AG08396 (cell line): ENCODE measurements around the gene MSH2.
A peak's percentile ranks its signal among the peaks of the same experiment; 100 is the strongest.
"Not testable (repeated sequence)": the region's sequence is repeated elsewhere in the genome, so short reads cannot be mapped to it uniquely, and the experiment has no call there.

ENCODE experiments used
- DNase-seq: peaks from one replicate; pipeline ENCODE4 v3.0.0; 2012; ENCODE audit warnings: low spot score, mixed read lengths

MSH2 gene

DNA sequence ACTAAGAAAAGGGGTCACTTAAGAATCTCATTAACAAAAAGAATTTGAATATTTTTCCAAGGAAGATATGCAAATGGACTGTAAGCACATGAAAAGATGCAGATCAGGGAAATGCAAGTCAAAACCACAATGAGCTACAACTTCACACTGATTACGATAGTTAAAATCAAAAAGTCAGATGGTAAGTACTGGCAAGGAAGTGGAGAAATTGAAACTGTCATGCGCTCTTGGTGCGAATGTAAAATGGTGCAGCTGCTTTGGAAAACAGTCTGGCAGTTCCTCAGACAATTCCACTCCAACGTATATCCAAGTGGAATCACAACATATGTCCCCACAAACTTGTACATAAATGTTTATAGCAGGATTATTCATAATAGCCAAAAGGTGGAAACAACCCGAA is 81.4 kb downstream of the MSH2 start:
- no peak for DNase-seq

DNA sequence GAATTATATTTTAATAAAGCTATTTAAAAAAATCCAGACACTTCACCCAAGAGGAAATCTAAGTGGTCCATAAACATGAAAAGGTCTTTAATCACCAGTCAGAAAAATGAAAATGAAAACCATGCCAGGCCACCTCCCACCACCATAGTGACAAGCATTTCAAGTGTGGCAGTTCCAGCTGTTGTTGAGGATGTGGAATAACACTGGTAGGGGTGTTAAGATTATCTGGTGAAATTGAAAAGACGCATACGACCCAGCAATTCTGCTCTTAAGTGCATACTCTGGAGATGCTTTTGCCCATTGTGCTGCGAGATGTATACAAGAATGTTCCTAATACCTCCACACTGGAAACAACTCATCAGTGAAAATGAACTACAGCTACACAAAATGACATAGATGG is 82.2 kb downstream of the MSH2 start:
- DNase-seq = no peak

DNA sequence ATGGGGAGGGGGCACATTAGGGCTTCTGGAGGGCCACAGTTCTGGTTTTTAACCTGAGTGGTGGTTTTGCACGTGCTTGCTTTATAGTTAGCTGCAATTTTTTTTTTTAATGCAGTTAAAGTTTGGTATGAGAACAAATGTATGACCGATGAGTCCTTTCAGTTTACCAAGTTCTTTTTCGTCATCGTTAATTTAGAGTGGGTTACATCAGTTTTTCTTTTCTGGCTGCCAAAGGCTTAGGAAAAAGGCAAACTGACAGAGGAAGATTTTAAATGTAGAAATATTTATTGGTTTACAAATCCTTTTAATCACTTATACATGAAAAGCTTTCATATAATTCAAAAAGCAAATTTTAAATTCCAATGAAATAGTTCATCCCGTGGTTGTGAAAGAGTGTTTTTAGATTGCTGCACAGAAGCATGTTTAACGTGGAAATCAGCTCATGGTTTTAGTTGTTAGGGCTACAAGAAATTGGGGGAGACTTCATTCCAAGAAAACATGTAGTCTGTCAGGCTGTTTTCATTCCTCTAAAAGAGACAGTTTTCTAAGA is 82.9 kb downstream of the MSH2 start:
- DNase-seq = no peak

GRCh38 chr2:47486841-47487497 is 84.0 kb downstream of the MSH2 start:
- DNase-seq = no peak

DNA sequence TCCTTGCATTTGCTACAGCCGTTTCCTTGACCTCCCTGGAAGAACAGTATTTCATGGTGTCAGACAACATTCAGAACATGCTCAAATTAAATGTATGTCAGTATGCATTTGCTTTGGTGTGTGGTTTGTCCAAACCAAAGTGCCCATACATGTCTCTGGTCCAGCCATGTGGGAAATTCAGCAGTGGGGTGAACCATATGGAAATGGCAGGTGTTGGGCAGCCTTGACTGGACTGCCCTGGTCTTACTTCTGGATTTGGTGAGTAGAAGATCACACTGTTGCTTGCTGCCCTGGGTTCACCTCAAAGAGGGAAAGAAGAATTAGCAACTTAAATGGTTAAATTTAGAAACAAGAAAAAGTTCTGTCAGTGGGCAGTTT is 84.5 kb downstream of the MSH2 start:
- no peak for DNase-seq

GRCh38 chr2:47488870-47489584 is 86.1 kb downstream of the MSH2 start:
- DNase-seq = peak; percentile 63

DNA sequence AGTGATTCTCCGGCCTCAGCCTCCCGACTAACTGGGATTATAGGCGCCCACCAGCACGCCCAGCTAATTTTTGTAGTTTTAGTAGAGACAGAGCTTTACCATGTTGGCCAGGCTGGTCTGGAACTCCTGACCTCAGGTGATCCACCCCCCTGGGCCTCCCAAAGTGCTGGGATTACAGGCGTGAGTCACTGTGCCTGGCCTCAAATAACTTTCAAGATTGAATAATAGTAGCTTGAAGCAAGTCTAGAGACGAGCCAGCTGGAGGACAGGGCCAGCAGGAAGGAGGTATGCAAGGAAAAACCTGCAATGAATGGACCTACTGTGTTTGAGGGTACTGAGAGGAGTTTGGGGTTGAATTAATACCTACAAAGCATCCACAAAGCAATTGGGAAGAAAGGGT is 87.5 kb downstream of the MSH2 start:
- DNase-seq = no peak

- no peak for DNase-seq
Observed at GRCh38 chr2:47493317-47494035, 90.5 kb downstream of the MSH2 start.

- DNase-seq = no peak
Observed at GRCh38 chr2:47494267-47495130, 91.5 kb downstream of the MSH2 start.

DNA sequence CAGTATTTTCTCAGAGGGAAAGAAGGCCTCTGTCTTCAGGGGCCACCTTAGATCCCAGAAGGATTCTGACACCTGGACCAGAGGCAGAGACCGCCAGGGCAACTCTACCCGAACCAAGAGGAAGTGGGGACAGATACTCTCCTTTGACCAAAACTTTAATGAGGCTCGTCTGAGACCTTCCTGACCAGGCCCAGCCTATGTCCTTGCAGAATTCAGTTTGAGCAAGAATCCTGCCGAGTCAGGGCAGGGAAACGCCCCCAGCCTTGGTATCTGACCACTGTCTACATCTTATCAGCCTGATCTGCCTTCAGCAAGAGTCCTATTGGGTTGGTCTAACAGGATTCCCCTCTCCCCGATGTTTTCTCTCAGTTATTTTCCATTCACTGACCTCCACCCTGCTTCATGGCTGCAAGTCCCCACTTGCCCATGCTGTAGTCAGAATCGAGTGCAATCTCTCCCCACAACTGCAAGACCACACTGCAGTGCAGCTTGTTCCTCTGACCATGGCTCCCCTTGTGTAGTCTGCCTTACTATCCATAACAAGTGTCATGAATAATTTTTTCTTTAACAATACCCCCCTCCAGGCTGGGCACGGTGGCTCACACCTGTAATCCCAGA is 95.0 kb downstream of the MSH2 start:
- DNase-seq = no peak

GRCh38 chr2:47499093-47499492 is 96.1 kb downstream of the MSH2 start:
- no peak for DNase-seq

- no peak for DNase-seq
Observed at GRCh38 chr2:47499621-47500309, 96.8 kb downstream of the MSH2 start.

GRCh38 chr2:47501374-47502200 is 98.6 kb downstream of the MSH2 start:
- DNase-seq = no peak

GRCh38 chr2:47502498-47502897 is 99.5 kb downstream of the MSH2 start:
- not testable (repeated sequence) for DNase-seq

- no peak for DNase-seq
Observed at GRCh38 chr2:47503481-47504070, 100.6 kb downstream of the MSH2 start.

DNA sequence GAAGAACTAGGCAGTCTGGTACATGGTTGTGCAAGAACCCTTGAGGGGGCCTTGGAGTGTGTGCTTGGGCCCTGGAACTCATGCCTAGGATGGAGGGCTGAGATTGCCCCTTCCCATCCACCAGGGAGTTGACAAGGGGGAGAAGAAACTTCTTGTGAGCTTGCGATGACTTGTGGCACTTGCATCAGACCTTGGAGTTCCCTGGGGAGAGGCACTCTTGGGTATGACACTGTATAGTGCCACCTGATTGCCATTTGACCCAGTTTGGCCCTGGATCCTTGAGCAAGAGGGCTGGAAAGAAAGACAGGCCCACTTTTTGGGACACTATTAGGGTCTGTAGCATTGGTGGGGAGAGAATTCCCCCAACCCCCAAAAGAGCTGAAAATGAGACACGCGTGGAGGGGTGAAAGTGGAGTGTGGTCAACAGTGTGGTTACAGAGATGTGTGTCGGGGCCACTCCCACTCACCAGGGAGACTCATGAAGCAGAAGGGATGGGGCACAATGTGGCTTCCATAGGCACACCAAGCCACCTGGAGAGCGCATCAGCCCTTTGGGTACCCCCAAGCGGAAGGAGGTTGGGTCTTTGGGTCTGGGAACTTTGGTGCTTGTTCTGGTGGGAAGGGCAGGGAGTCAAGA is 101.3 kb downstream of the MSH2 start:
- DNase-seq = no peak

GRCh38 chr2:47506024-47506423 is 103.1 kb downstream of the MSH2 start:
- DNase-seq = no peak

DNA sequence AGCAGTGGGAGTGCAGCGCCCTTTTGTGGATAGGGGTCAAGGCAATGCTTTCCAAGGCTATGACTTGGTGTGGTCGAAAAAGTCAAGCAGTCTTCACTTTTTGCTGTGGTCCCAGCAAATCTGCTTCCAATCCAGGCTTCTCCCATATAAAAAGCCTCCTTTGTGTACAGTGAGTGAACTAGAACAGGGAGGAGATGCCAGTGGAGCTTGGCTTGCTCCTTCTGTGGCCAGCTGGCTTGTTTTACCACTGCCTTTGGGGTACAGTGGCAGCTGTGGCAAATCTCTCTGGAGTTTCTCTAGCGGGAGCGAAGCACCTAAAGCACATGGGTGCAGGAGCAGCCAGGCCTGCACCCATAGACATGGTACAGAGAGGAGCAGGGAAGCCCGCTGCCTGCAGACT is 103.5 kb downstream of the MSH2 start:
- no peak for DNase-seq

DNA sequence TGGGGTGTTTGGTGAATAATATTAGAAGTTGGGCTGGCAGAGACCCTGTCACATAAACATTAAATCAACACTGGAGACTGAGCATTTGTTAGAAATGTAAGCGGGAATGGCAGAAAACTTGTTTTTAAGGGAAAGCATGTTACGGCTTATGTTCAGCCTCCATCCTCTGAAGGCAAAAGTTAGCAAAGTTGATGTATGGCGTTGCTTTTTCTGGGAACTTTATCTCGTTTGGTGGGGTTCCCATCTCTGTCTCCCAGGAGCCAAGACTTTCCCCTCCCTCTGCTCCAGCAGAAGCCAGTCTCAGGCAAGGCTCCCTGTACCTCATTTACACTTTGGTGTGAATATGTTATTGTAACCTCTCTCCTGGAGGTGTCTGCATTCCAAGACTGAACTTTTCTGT is 105.1 kb downstream of the MSH2 start:
- no peak for DNase-seq
